Measurements from ENCODE around the gene TAF4. TPM values are rescaled to one million over a fixed set of nuclear protein-coding genes. Genes with fewer than 3 reads are reported as not detected.

The TAF4 gene
- total RNA-seq, 1 experiment from 2014 or later: 94.9 TPM

DNA sequence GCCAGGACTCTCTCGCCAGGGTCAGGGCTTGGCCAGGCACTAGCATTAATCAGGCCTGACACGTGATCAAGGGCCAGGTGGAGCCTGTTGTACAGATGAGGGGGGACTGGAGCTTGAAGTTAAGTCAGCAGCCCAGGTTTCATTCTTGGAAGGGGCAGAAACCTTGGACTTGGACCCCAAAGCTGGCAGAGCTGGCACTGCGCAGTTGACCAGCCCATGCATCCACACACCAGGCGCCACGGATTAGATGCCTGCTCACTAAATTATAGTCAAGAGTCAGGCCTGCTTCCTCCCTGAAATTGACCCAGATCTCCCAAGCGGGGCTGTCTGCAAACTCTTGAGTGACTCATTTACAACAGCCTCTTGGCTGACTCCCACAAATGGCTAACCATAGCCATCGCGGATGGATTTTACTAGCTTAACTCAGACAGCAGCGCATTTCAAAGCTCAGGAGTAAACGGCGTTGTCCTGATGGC is 4.1 kb upstream of the TAF4 start:
- H3K27ac Mint-ChIP-seq (ENCODE audit: unreplicated experiment): no peak overlapping the region
- H3K9me3 ChIP-seq: peaks cover 19% of the 10 kb centered on the region
- peaks cover 23% of the 10 kb centered on the region for H3K9me3 Mint-ChIP-seq (ENCODE audit: unreplicated experiment)
- H3K27me3 ChIP-seq (replicated peaks; ENCODE audit: control insufficient read depth, insufficient read depth, low read length): no peaks in the 10 kb centered on the region
- H3K36me3 ChIP-seq (ENCODE audit: control insufficient read depth, insufficient read depth, low read length): no peaks in the 10 kb centered on the region
- H3K4me1 Mint-ChIP-seq (ENCODE audit: low read depth, unreplicated experiment): peaks cover 20% of the 10 kb centered on the region
- H3K4me3 ChIP-seq (ENCODE audit: low read depth, low read length): no peak overlapping the region
- H3K36me3 Mint-ChIP-seq (ENCODE audit: insufficient read depth, unreplicated experiment): peaks cover 34% of the 10 kb centered on the region
- BruUV-seq (replicated peaks): no TSS peak
- TF ChIP-seq, protein P1, sequence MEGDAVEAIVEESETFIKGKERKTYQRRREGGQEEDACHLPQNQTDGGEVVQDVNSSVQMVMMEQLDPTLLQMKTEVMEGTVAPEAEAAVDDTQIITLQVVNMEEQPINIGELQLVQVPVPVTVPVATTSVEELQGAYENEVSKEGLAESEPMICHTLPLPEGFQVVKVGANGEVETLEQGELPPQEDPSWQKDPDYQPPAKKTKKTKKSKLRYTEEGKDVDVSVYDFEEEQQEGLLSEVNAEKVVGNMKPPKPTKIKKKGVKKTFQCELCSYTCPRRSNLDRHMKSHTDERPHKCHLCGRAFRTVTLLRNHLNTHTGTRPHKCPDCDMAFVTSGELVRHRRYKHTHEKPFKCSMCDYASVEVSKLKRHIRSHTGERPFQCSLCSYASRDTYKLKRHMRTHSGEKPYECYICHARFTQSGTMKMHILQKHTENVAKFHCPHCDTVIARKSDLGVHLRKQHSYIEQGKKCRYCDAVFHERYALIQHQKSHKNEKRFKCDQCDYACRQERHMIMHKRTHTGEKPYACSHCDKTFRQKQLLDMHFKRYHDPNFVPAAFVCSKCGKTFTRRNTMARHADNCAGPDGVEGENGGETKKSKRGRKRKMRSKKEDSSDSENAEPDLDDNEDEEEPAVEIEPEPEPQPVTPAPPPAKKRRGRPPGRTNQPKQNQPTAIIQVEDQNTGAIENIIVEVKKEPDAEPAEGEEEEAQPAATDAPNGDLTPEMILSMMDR (IDR thresholded peaks at IDR 0.05; ENCODE audit: insufficient read depth in 1 of 2, low read depth in 1 of 2, low read length in 1 of 2, severe bottlenecking in 1 of 2, unreplicated experiment in 1 of 2): no peak
- no peaks in the 10 kb centered on the region for H3K27me3 Mint-ChIP-seq (ENCODE audit: insufficient read depth, unreplicated experiment)
- H3K4me3 Mint-ChIP-seq (ENCODE audit: unreplicated experiment): no peak overlapping the region
- ChIA-PET POLR2A (no interaction called here), CTCF (no interaction called here)
- DNase-seq: no peak
- peaks cover 16% of the 10 kb centered on the region for H3K4me1 ChIP-seq
- intact Hi-C loops (cut with micrococcal nuclease; ENCODE audit: unreplicated experiment): no loop called here

DNA sequence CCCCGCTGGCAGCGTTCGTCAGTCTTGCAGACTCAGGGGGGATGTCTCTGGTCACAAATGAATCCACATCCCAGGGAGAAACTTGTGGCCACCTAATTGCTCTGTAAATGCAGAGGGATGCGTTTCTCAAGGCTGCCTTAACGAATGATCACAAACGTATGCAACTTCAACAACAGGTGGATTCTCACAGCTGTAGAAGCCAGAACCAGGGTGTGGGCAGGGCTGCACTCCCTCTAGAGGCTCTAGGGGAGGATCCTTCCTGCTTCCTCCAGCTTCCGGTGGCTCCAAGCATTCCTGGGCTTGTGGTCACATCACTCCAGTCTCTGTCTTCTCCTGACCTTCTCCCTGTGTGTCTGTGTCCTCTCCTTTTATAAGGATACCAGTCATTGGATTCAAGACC is 3.3 kb upstream of the TAF4 start:
- DNase-seq: no peak
- Mint-ChIP-seq H3K27ac (ENCODE audit: unreplicated experiment) (peak overlapping the region; percentile 18), H3K27me3 (ENCODE audit: insufficient read depth, unreplicated experiment) (no peaks in the 10 kb centered on the region), H3K4me1 (ENCODE audit: low read depth, unreplicated experiment) (peaks cover 20% of the 10 kb centered on the region), H3K36me3 (ENCODE audit: insufficient read depth, unreplicated experiment) (peaks cover 40% of the 10 kb centered on the region), H3K9me3 (ENCODE audit: unreplicated experiment) (peaks cover 15% of the 10 kb centered on the region), H3K4me3 (ENCODE audit: unreplicated experiment) (peak overlapping the region; percentile 19)
- Histone ChIP-seq H3K4me1 (peaks cover 19% of the 10 kb centered on the region), H3K27me3 (replicated peaks; ENCODE audit: control insufficient read depth, insufficient read depth, low read length) (no peaks in the 10 kb centered on the region), H3K4me3 (ENCODE audit: low read depth, low read length) (no peak overlapping the region), H3K9me3 (peaks cover 15% of the 10 kb centered on the region), H3K36me3 (ENCODE audit: control insufficient read depth, insufficient read depth, low read length) (peaks cover 2% of the 10 kb centered on the region; the same call in 1 of the 2 replicates)
- POLR2A ChIA-PET: no interaction called here
- intact Hi-C loops (cut with micrococcal nuclease; ENCODE audit: unreplicated experiment): no loop called here
- BruUV-seq (replicated peaks): no TSS peak
- CTCF ChIA-PET: no interaction called here
- TF ChIP-seq, protein P1 (IDR thresholded peaks at IDR 0.05; ENCODE audit: insufficient read depth in 1 of 2, low read depth in 1 of 2, low read length in 1 of 2, severe bottlenecking in 1 of 2, unreplicated experiment in 1 of 2): no peak

DNA sequence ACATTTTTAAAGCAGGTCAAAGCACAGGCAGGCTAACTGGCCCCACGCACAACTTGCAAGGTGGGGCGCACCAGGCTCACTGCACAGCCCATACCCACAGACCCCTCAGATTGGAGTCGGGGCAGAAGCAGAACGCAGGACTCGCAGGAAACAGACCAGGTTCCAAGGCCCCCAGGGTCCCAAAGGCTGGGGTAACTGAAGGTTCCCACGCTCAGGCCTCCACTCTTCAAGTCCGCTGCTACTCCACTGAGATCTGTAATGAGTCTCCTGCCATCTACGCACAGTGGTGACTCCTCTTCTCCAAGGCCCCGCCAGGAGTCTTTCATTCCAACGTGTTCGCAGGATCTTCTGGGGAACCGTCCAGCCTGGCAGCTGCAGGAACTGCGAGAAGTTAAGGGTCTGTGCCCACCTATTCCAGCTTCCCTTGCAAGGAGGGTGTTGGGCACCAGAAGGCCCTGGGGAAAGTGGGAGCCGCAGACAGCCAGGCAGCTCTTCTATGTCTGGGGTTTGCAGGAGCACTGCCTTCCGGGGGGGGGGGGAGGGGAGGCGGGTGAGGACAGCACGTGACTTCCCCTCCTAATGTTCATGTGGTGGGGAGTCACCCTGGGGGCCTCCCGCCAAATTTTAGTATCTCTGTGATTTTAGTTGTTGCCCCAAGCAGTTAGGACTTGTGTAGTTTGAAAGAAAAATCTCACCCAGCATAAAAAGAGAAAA is 2.0 kb upstream of the TAF4 start:
- TF ChIP-seq, protein P1 (IDR thresholded peaks at IDR 0.05; ENCODE audit: insufficient read depth in 1 of 2, low read depth in 1 of 2, low read length in 1 of 2, severe bottlenecking in 1 of 2, unreplicated experiment in 1 of 2): no peak
- no TSS peak for BruUV-seq (replicated peaks)
- peaks cover 45% of the 10 kb centered on the region for H3K36me3 Mint-ChIP-seq (ENCODE audit: insufficient read depth, unreplicated experiment)
- H3K9me3 Mint-ChIP-seq (ENCODE audit: unreplicated experiment): peaks cover 2% of the 10 kb centered on the region
- peak overlapping the region; percentile 91 for H3K27ac Mint-ChIP-seq (ENCODE audit: unreplicated experiment)
- peak overlapping the region; percentile 85 for H3K4me3 Mint-ChIP-seq (ENCODE audit: unreplicated experiment)
- POLR2A ChIA-PET: interaction anchor here (0.5 to 2.6 kb wide), 8 partner anchors 54 to 727 kb away, joined by 3 to 67 read pairs (median 6); partner anchors contain the start of genes LSM14B, MTG2 and PSMA7
- Histone ChIP-seq H3K4me3 (ENCODE audit: low read depth, low read length) (peak overlapping the region; percentile 68), H3K4me1 (peaks cover 28% of the 10 kb centered on the region), H3K27me3 (replicated peaks; ENCODE audit: control insufficient read depth, insufficient read depth, low read length) (no peaks in the 10 kb centered on the region), H3K9me3 (peaks cover 3% of the 10 kb centered on the region), H3K36me3 (ENCODE audit: control insufficient read depth, insufficient read depth, low read length) (peaks cover 6% of the 10 kb centered on the region; the same call in 1 of the 2 replicates)
- peaks cover 23% of the 10 kb centered on the region for H3K4me1 Mint-ChIP-seq (ENCODE audit: low read depth, unreplicated experiment)
- CTCF ChIA-PET: interaction anchor here (0.6 to 2.9 kb wide), 4 partner anchors 22 to 234 kb away, joined by 3 to 16 read pairs (median 4); partner anchors contain the start of gene LSM14B
- intact Hi-C loops (cut with micrococcal nuclease; ENCODE audit: unreplicated experiment): loop anchor here (1.0 to 2.0 kb wide), 2 partner anchors 55 to 69 kb away; partner anchors contain the start of gene LSM14B
- no peak for DNase-seq
- H3K27me3 Mint-ChIP-seq (ENCODE audit: insufficient read depth, unreplicated experiment): no peaks in the 10 kb centered on the region
